GM19324 (cell line): ENCODE measurements around the gene HBG2.

Source experiments
- ATAC-seq: cut with Tn5 transposase; IDR thresholded peaks from one replicate; pipeline ENCODE4 v1.9.1; 2021; ENCODE audit warnings: mild to moderate bottlenecking, moderate library complexity; ENCODE audit not compliant: unreplicated experiment, low FRiP score

The HBG2 gene

DNA sequence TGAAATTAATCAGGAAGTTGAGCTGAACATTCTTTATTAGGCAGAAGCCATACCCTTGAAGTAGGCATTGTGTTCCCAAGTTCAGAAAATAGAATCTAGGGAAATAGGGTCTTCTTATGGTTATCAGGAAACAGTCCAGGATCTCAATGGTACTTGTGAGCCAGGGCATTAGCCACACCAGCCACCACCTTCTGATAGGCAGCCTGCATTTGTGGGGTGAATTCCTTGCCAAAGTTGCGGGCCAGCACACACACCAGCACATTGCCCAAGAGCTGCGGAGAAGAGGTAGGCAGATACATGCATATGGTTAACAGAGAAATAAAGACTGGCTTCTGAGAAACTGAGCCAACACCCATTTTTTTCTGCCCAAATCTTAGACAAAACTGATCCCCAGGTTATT lies 21.8 kb downstream of the HBG2 start:
- ATAC-seq: no peak

DNA sequence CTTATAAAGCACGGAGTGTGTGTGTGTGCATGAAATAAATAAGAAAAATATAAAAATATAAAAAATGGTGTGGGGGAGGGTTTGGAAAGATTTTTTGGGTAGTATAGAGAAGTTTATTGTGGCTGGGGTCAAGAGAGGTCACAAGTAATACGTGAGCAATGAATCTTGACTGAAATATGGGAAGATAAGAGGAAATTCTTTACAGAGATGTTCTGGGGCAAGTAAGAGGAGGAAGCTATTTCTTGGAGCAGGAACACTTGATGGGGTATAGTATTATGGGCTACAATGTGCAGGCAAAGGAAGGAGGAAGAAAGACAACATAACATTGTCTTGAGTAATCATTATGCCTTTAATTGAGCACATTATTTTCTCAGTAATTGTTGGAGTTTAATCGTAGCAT lies 22.4 kb downstream of the HBG2 start:
- ATAC-seq: no peak

DNA sequence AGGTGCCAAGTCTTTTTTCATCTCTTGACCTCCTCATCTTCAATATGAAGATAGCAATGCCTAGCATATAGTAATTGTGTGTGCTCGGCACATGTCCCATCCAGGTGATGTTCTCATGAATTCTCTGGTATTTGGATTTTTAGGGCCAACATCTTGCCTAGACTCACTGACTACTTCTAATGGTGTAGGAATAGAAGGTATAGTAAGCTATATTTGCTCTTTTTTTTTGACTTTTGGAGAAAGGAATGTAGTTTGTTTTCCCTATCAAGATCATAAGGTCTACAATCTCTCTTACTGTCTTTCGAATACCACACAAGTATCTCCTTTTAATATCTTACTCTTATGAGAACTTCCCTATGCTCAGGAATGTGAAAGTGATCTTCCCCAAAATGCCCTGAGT lies 23.5 kb downstream of the HBG2 start:
- ATAC-seq: no peak

DNA sequence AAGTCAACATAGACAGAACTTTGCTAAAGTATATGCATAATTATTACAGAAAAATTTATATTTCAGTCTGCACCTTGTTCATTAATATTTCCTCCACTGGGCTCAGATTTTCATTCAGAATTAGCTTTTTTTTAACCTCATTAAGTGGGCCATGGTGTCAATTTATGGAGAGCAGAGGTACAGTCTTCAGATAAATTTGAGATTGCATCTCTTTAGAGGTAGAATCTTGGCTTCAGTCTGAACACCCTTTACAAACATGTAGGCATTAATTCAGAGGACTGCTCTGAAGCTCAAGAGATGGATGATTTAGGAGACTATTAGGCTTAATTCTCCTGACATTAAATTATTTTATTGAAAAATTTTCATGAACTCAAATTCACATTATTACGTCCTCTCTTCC lies 24.3 kb downstream of the HBG2 start:
- ATAC-seq: no peak

DNA sequence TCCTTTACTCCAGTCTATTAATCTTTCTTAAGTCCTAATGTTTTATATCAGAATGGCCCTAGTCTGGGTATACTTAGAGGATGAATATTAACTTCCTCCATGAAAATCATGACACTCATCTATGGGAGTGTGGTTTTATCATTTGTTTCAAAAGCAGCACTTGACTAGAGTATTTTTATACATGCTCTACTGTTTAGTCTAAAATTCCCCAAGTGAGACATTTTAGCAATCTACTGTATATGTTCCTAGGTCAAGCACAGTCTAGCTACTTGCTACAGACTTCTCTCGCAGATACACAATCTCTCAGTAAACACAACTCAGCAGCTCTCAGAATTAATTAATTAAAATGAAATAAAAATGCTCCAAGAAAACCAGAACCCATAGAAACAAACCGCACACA lies 24.8 kb downstream of the HBG2 start:
- ATAC-seq: no peak

DNA sequence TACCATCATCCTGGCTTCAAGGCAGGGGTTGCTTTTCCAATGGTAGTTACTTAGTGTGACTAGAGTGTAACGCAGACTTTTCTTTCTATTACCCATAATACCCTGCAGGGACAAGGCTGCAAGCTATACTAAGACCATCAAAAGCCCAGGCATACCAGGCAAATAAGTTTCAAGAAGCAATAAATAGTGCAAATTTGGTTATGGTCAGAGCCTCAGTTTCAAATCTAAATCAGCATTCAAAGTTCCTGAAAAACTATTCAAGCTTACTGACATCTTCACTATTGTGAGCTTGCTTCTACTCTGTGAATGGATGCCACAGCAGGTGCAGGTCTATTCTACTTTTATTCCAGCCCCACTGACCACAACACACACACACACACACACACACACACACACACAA lies 25.2 kb downstream of the HBG2 start:
- ATAC-seq: peak; percentile 77

DNA sequence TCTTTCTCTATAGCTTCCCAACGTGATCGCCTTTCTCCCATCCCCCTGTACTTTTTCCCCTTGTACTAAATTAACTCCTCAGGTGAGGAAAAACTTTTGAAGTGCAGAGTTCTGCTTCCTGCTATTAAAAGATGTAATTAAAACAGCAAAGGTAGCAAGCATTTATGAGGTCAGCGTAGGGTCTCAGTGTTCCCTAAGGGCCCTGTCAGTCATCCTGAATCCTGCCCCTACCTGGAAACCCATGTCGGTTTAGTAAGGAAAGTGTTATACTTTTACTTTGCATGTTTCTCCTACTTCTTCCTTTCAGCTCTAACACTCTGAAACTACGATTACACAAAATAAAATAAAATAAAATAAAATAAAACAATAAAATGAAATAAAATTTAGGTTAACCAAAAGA lies 26.5 kb downstream of the HBG2 start:
- ATAC-seq: no peak

DNA sequence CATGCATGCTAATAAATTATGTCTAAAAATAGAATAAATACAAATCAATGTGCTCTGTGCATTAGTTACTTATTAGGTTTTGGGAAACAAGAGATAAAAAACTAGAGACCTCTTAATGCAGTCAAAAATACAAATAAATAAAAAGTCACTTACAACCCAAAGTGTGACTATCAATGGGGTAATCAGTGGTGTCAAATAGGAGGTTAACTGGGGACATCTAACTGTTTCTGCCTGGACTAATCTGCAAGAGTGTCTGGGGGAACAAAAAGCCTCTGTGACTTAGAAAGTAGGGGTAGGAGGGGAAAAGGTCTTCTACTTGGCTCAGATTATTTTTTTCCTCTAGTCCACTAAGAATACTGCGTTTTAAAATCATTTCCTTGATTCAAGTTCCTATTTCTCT lies 26.9 kb downstream of the HBG2 start:
- no peak for ATAC-seq

DNA sequence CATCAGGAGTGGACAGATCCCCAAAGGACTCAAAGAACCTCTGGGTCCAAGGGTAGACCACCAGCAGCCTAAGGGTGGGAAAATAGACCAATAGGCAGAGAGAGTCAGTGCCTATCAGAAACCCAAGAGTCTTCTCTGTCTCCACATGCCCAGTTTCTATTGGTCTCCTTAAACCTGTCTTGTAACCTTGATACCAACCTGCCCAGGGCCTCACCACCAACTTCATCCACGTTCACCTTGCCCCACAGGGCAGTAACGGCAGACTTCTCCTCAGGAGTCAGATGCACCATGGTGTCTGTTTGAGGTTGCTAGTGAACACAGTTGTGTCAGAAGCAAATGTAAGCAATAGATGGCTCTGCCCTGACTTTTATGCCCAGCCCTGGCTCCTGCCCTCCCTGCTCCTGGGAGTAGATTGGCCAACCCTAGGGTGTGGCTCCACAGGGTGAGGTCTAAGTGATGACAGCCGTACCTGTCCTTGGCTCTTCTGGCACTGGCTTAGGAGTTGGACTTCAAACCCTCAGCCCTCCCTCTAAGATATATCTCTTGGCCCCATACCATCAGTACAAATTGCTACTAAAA lies 27.8 kb downstream of the HBG2 start, which contains the start of gene HBB:
HBB (minus strand) TSS at position 340 of the 579 bp plus-strand sequence; CDS start at position 290, 50 bp downstream.
- ATAC-seq: no peak

DNA sequence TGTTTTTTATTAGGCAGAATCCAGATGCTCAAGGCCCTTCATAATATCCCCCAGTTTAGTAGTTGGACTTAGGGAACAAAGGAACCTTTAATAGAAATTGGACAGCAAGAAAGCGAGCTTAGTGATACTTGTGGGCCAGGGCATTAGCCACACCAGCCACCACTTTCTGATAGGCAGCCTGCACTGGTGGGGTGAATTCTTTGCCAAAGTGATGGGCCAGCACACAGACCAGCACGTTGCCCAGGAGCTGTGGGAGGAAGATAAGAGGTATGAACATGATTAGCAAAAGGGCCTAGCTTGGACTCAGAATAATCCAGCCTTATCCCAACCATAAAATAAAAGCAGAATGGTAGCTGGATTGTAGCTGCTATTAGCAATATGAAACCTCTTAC lies 29.1 kb downstream of the HBG2 start:
- ATAC-seq: no peak

DNA sequence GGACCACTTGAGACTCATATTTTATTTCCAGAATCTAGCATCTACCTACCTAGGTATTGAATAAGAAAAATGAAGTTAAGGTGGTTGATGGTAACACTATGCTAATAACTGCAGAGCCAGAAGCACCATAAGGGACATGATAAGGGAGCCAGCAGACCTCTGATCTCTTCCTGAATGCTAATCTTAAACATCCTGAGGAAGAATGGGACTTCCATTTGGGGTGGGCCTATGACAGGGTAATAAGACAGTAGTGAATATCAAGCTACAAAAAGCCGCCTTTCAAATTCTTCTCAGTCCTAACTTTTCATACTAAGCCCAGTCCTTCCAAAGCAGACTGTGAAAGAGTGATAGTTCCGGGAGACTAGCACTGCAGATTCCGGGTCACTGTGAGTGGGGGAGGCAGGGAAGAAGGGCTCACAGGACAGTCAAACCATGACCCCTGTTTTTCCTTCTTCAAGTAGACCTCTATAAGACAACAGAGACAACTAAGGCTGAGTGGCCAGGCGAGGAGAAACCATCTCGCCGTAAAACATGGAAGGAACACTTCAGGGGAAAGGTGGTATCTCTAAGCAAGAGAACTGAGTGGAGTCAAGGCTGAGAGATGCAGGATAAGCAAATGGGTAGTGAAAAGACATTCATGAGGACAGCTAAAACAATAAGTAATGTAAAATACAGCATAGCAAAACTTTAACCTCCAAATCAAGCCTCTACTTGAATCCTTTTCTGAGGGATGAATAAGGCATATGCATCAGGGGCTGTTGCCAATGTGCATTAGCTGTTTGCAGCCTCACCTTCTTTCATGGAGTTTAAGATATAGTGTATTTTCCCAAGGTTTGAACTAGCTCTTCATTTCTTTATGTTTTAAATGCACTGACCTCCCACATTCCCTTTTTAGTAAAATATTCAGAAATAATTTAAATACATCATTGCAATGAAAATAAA lies 29.8 kb downstream of the HBG2 start:
- no peak for ATAC-seq

DNA sequence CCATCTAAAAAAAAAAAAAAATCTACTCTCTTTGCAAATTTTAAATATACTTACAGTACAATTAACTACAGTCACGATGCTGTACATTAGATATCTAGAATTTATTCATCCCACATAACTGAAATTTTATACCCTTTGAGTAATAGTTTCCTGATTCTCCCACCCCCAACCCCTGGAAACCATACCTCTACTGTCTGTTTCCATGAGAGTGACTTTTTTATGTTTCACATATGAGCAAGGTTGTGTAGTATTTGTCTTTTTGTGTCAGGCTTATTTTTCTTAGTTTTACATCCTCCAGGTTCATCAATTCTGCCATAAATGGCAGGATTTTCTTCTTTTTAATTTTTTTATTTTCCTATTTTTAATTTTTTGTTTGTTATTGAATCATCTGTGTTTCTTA lies 30.9 kb downstream of the HBG2 start:
- no peak for ATAC-seq

DNA sequence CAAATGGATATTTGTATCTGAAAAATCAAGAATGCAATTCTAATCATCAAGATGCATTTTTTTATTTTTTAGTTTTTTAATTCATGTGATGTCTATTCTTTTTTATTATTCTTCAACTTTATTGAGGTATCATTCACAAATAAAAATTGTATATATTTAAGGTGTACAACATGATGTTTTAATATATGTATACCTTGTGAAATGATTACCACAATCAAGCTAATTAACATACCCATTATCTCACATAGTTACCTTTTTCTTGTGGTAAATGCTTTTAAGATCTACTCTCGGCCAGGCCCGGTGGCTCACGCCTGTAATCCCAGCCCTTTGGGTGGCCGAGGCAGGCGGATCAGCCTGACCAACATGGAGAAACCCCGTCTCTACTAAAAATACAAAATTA lies 31.4 kb downstream of the HBG2 start:
- no peak for ATAC-seq

DNA sequence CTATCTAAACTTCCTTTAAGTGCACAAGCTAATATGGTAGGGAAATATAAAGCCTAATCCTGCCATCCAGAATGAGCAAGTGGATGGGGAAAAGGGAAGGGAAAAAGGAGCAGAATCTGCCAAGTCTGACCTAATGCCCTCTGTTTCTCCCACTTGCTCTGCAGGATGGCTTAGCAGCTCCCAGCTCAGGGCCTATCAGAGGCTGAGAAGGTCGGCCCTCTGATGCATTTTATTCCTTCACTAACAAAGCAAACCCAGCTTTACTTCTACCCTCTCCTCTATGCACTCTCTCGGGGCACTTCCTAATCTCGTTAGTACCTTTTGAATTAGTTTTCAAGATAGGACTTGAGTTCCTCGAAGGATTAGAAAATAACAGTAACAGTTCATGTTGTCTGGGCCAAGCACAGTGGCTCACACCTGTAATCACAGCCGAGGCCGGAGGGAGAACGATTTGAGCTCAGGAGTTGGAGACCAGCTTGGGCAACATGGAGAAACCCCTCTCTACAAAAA lies 44.1 kb downstream of the HBG2 start:
- ATAC-seq: no peak

DNA sequence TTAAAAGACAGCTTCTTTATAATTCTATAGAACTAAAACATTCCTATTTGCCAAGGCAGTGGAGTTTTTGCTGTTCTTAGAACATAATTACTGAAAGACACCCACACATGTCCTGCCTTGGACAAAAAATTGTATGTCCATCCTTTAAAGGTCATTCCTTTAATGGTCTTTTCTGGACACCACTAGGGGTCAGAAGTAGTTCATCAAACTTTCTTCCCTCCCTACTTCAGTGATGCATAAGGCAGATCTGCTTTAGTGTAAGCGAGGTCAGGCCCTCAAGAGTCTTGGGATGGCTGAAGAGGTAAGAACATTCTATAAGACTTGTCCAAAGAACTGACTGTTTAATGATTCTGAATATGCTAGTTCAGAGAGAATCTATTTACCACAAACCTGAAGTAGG lies 49.8 kb downstream of the HBG2 start:
- ATAC-seq: peak; percentile 74

DNA sequence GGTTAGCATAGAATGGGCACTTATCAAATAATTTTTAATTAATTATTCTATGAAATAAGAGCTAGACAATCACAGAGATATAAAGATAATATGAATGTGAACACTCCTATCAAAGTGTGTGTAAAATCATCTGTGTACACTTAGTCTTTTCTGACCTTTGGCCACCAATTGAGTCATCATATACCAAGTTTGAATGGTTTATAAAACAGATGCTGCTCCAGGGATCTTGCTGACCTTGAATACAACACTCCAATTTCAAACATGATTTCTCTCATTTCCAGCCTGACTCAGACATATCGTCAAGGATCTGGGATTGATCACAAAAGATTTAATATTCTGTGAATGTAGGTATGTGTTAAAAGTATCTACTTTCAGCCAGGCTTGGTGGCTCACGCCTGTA lies 51.2 kb downstream of the HBG2 start:
- no peak for ATAC-seq
